Left lung (tissue), 10 donors: ENCODE data around the gene SLC16A10. TPM values are rescaled to one million over a fixed set of nuclear protein-coding genes. Genes with fewer than 3 reads are reported as not detected.
"Not testable (repeated sequence)": the region's sequence is repeated elsewhere in the genome, so short reads cannot be mapped to it uniquely, and the experiment has no call there.

ENCODE experiments used
- ATAC-seq: fragments of 200-7000 bp; cut with Tn5 transposase; one replicate; pipeline ENCODE4 v1.9.1; 2020; ENCODE audit warnings: moderate library complexity
- DNase-seq, 4 donors: peaks; one replicate each; pipeline ENCODE4 v3.0.0-alpha.2; 2013 to 2020
- H3K27ac ChIP-seq, 2 donors: fragments of 200-600 bp; sonication (generic) in 1 of 2; one replicate each; pipeline versions ENCODE4 v1.5.0 to v1.8.0; 2020 to 2021
- H3K27me3 ChIP-seq, 2 donors: fragments of 200-600 bp; sonication (generic) in 1 of 2; one replicate each; pipeline versions ENCODE4 v1.5.0 to v1.8.0; 2020 to 2021
- H3K36me3 ChIP-seq, 2 donors: fragments of 200-600 bp; sonication (generic) in 1 of 2; one replicate each; pipeline versions ENCODE4 v1.5.0 to v1.8.0; 2020 to 2021
- H3K4me1 ChIP-seq, 2 donors: fragments of 200-600 bp; one replicate each; pipeline ENCODE4 v1.8.0; 2021
- H3K4me3 ChIP-seq, 2 donors: fragments of 200-600 bp; sonication (generic) in 1 of 2; one replicate each; pipeline versions ENCODE4 v1.5.0 to v1.8.0; 2020 to 2021; ENCODE audit warnings: mild to moderate bottlenecking in 1 of 2
- H3K9me3 ChIP-seq, 2 donors: fragments of 200-600 bp; sonication (generic) in 1 of 2; one replicate each; pipeline versions ENCODE4 v1.5.0 to v1.8.0; 2020 to 2021
- intact Hi-C, 2 donors: fragments of 100-400 bp; cut with DNase I; formaldehyde crosslinking; loops; one replicate each; pipeline versions ENCODE4 v1.11.2 to v1.14.2; 2022
- polyA plus RNA-seq, 6 donors: library from polyadenylated mRNA; unstranded; fragments of 120-200 nt; gene quantifications; one replicate each; pipeline ENCODE4 v1.2.1, GENCODE V29; 2013; ENCODE audit not compliant: insufficient read length in 6 of 6
- total RNA-seq, 2 donors: library from RNA; stranded (reverse); fragmentation: NEBNext Ultra II Directional; extraction: Animal tissue kit (Norgen Biotek cat#: 25700); gene quantifications; one replicate each; pipeline ENCODE4 v1.2.1, GENCODE V29; 2021
- TF ChIP-seq, protein P1 (sequence below), 2 donors: fragments of 200-600 bp; sonication (generic) in 1 of 2; IDR thresholded peaks; one replicate each; pipeline versions ENCODE4 v1.5.0 to v1.8.0; 2021; ENCODE audit warnings: antibody characterized with exemption in 2 of 2
- donor health status: DM: no; HTN: yes; CAD: no.
- donor health status: DM: no; HTN: no; CAD: no.

Gene SLC16A10
- total and polyA plus RNA-seq, 8 donors = 5.9 to 9.7 (median 8.0) TPM

DNA sequence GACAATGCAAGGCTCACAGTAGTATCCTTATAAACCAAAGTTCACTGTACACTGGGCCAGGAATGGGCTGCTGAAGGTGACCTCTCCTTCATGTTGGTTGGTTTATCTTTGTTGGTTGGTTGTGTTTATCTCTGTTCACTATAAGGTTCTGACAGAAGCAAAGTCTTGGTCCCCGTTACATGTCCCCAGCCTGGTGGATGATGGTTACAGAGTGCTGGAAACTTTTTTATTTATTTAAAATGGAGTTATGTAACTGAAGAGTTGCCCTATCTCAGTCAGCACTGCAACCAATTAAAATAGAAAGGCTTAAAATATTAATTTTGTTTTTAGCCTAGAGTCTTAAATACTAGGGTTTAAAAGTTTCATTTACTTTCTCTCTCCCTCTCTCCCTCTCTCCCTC, 100.6 kb downstream of the SLC16A10 start:
- Histone ChIP-seq H3K27ac (no peak overlapping the region), H3K4me3 (no peak overlapping the region), H3K9me3 (peaks cover 0 to 6% of the 10 kb centered on the region in 2 donors), H3K4me1 (no peaks in the 10 kb centered on the region), H3K36me3 (no peaks in the 10 kb centered on the region), H3K27me3 (no peaks in the 10 kb centered on the region)
- TF ChIP-seq, protein P1, sequence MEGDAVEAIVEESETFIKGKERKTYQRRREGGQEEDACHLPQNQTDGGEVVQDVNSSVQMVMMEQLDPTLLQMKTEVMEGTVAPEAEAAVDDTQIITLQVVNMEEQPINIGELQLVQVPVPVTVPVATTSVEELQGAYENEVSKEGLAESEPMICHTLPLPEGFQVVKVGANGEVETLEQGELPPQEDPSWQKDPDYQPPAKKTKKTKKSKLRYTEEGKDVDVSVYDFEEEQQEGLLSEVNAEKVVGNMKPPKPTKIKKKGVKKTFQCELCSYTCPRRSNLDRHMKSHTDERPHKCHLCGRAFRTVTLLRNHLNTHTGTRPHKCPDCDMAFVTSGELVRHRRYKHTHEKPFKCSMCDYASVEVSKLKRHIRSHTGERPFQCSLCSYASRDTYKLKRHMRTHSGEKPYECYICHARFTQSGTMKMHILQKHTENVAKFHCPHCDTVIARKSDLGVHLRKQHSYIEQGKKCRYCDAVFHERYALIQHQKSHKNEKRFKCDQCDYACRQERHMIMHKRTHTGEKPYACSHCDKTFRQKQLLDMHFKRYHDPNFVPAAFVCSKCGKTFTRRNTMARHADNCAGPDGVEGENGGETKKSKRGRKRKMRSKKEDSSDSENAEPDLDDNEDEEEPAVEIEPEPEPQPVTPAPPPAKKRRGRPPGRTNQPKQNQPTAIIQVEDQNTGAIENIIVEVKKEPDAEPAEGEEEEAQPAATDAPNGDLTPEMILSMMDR (IDR thresholded peaks at IDR 0.05) = no peak
- no peak for DNase-seq
- ATAC-seq = no peak
- intact Hi-C loops = no loop called here

DNA sequence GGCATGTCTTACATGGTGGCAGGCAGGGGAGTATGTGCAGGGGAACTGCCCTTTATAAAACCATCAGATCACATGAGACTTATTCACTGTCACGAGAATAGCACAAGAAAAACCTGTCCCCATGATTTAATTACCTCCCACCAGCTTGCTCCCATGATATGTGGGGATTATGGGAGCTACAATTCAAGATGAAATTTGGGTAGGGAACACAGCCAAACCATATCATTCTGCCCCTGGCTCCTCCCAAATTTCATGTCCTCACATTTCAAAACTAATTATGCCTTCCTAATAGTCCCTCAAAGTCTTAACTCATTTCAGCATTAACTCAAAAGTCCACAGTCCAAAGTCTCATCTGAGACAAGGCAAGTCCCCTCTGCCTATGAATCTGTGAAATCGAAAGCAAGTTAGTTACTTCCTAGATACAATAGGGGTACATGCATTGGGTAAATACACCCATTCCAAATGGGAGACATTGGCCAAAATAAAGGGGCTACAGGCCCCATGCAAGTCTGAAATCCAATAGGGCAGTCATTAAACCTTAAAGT, 102.4 kb downstream of the SLC16A10 start:
- ATAC-seq, H3K36me3 ChIP-seq, H3K4me3 ChIP-seq, DNase-seq, H3K27ac ChIP-seq, intact Hi-C loops, H3K4me1 ChIP-seq, H3K27me3 ChIP-seq, H3K9me3 ChIP-seq: not testable (repeated sequence)

DNA sequence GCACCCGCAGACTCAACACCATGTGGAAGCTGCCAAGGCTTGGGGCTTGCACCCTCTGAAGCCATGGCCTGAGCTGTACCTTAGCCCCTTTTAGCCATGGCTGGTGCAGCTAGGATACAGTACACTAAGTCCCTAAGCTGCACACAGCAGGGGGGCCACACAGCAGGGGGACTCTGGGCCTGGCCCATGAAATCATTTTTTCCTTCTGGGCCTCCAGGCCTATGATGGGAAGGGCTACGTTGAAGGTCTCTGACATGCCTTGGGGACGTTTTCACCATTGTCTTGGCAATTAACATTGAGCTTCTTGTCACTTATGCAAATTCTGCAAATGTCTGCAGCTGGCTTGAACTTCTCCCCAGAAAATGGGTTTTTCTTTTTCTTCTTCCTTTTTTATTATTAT, 103.3 kb downstream of the SLC16A10 start:
- TF ChIP-seq, protein P1 (IDR thresholded peaks at IDR 0.05) = no peak
- Histone ChIP-seq H3K9me3 (peaks cover 0 to 6% of the 10 kb centered on the region in 2 donors), H3K27ac (no peak overlapping the region), H3K36me3 (no peaks in the 10 kb centered on the region), H3K4me1 (no peaks in the 10 kb centered on the region), H3K4me3 (no peak overlapping the region), H3K27me3 (no peaks in the 10 kb centered on the region)
- DNase-seq (no peak), ATAC-seq (no peak)
- intact Hi-C loops = no loop called here

DNA sequence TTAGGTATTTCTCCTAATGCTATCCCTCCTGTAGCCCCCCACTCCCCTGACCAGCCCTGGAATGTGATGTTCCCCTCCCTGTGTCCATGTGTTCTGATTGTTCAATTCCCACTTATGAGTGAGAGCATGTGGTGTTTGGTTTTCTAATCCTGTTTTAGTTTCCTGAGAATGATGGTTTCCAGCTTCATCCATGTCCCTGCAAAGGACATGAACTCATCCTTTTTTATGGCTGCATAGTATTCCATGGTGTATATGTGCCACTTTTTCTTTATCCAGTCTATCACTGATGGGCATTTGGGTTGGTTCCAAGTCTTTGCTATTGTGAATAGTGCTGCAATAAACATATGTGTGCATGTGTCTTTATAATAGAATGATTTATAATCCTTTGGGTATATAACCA, 103.8 kb downstream of the SLC16A10 start:
- H3K9me3 ChIP-seq, H3K36me3 ChIP-seq, H3K4me1 ChIP-seq, ATAC-seq, H3K27ac ChIP-seq, DNase-seq, intact Hi-C loops, H3K4me3 ChIP-seq, H3K27me3 ChIP-seq: not testable (repeated sequence)

DNA sequence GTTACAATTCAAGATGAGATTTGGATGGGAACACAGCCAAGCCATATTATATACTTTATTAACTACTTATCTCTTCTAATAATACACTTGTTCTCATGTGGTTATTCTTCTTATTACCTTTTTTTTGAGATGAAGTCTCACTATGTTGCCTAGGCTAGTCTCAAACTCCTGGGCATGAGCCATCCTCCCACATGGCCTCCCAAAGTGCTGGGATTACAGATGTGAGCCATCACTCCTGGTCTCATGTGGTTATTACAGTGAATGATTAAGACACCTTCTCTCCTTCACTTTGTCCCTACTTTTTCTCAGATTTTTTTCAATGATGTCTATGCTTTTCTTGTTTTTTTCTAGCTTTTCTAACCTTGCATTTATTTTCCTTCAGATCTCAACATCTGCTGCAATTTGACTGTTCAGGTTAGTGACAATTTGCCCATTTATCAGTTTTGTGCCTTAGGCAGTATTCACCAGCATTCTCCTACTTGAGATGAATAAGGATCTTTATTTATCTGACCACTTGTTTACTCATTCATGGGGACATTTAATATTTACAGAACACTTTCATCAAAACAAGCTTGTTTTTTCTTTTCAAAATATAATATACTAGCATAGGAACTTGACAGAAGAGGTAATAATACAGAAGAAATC, 105.7 kb downstream of the SLC16A10 start:
- no peak for ATAC-seq
- peaks cover 0 to 6% of the 10 kb centered on the region in 2 donors for H3K9me3 ChIP-seq
- no peaks in the 10 kb centered on the region for H3K36me3 ChIP-seq
- no peak overlapping the region for H3K4me3 ChIP-seq
- H3K27me3 ChIP-seq = no peaks in the 10 kb centered on the region
- no peaks in the 10 kb centered on the region for H3K4me1 ChIP-seq
- TF ChIP-seq, protein P1 (IDR thresholded peaks at IDR 0.05) = no peak
- intact Hi-C loops = no loop called here
- H3K27ac ChIP-seq = no peak overlapping the region
- no peak for DNase-seq

DNA sequence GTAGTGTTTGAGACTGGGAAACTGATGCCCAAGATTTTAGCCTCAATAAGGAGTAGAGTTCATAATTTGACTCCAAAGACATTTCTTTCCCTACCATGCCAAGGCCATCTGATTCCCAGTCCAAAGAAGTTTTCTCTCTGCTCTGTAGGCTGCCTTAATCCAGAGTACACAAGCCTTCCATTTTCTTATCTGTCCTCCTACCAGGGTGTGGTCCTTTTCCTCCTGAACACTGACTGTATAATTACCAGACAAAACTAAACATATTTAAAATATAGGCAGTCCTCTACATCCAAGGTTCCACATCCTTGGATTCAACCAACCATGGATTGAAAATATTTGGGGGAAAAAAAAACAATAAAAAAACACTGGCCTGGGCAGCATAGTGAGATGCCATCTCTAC, 108.4 kb downstream of the SLC16A10 start:
- H3K4me3 ChIP-seq = no peak overlapping the region
- DNase-seq (no peak), ATAC-seq (no peak)
- H3K9me3 ChIP-seq = peaks cover 0 to 4% of the 10 kb centered on the region in 2 donors
- TF ChIP-seq, protein P1 (IDR thresholded peaks at IDR 0.05) = no peak
- H3K27ac ChIP-seq = no peak overlapping the region
- intact Hi-C loops = no loop called here
- no peaks in the 10 kb centered on the region for H3K36me3 ChIP-seq
- no peaks in the 10 kb centered on the region for H3K27me3 ChIP-seq
- H3K4me1 ChIP-seq = no peaks in the 10 kb centered on the region
